Measurements from ENCODE around the gene RUBCNL. TPM values are rescaled to one million over a fixed set of nuclear protein-coding genes. Genes with fewer than 3 reads are reported as not detected.

RUBCNL gene
- total and polyA plus RNA-seq, 2 of the 8 experiments (the other 6 are each of a cell fraction or from before 2014, with no cell fraction given) = 2.6 to 4.9 TPM

- WGBS, 2 experiments (ENCODE audit: extremely low coverage in 1 of 2, insufficient coverage in 1 of 2, insufficient read length in 1 of 2, insufficient replicate concordance in 2 of 2, low coverage in 1 of 2, low lambda C conversion rate in 2 of 2, missing lambda C conversion rate in 1 of 2) = 92% methylated on average over 1 of the region's 1 CpG; no CpG with 5 or more reads in 1 of the 2 experiments
- Histone ChIP-seq H3K14ac (ENCODE audit: insufficient read length) (no peak overlapping the region), H2AK5ac (ENCODE audit: low read depth, low read length) (no peak overlapping the region), H3K27ac (ENCODE audit: low read depth, low read length) (no peak overlapping the region), H3K56ac (replicated peaks; ENCODE audit: insufficient read length, low read depth, low read length) (no peak overlapping the region), H3K4ac (replicated peaks; ENCODE audit: insufficient read length, low read depth, low read length) (no peak overlapping the region), H3K79me1 (ENCODE audit: low read depth, low read length) (no peaks in the 10 kb centered on the region), H3K79me2 (ENCODE audit: control insufficient read depth in 1 of 2, insufficient read depth in 2 of 2, low read length in 2 of 2) (no peaks in the 10 kb centered on the region), H2BK20ac (ENCODE audit: low read length) (no peak overlapping the region), H2BK120ac (replicated peaks; ENCODE audit: low read depth, low read length) (no peak overlapping the region), H3K18ac (ENCODE audit: extremely low read depth, low read length) (no peak overlapping the region), H4K5ac (ENCODE audit: insufficient read length, low read depth, low read length) (no peak overlapping the region), H3K27me3 (replicated peaks in 1 of 4; ENCODE audit: control insufficient read depth in 3 of 4, extremely low read depth in 1 of 4, insufficient read depth in 3 of 4, low read length in 3 of 4) (no peaks in the 10 kb centered on the region), H3K23me2 (ENCODE audit: low read depth, low read length) (no peaks in the 10 kb centered on the region; the same call in 1 of the 2 replicates), H3K36me3 (ENCODE audit: control insufficient read depth in 2 of 4, insufficient read depth in 4 of 4, low read length in 3 of 4) (no peaks in the 10 kb centered on the region), H2AFZ (ENCODE audit: low read length) (no peak overlapping the region), H3K9ac (replicated peaks in 1 of 4; ENCODE audit: extremely low read depth in 1 of 4, low read depth in 3 of 4, low read length in 3 of 4) (no peak overlapping the region), H2BK5ac (ENCODE audit: low read depth, low read length) (no peak overlapping the region), H4K91ac (replicated peaks; ENCODE audit: insufficient read length, low read length) (no peak overlapping the region), H3K4me3 (ENCODE audit: extremely low read depth in 1 of 4, insufficient read depth in 2 of 4, low read depth in 3 of 4, low read length in 4 of 4) (no peak overlapping the region), H2BK15ac (ENCODE audit: low read length) (no peak overlapping the region), H4K20me1 (replicated peaks in 1 of 2; ENCODE audit: control insufficient read depth in 1 of 2, insufficient read depth in 2 of 2, low read length in 2 of 2) (no peaks in the 10 kb centered on the region), H3K23ac (ENCODE audit: insufficient read length) (no peak overlapping the region), H3K4me2 (ENCODE audit: insufficient read depth in 1 of 2, low read depth in 2 of 2, low read length in 2 of 2) (no peak overlapping the region), H3K4me1 (replicated peaks in 1 of 4; ENCODE audit: control insufficient read depth in 3 of 4, insufficient read depth in 4 of 4, low read length in 3 of 4) (no peaks in the 10 kb centered on the region), H2BK12ac (ENCODE audit: low read depth, low read length) (no peak overlapping the region), H3K9me3 (ENCODE audit: insufficient read depth in 2 of 2, low read depth in 1 of 2, low read length in 1 of 2) (0 out of 4 replicates have a peak, but pooled peaks cover 0 to 3% of the 10 kb centered on the region in 2 experiments), H4K8ac (ENCODE audit: extremely low read depth, insufficient read depth, low read length) (no peak overlapping the region)
- FAIRE-seq (no peak), DNase-seq (ENCODE audit: low read depth in 1 of 2, low spot score in 2 of 2) (no peak)
- CTCF ChIA-PET (ENCODE audit: partially characterized antibody) = no interaction called here
- POLR2A ChIA-PET (ENCODE audit: partially characterized antibody) = no interaction called here
- TF ChIP-seq POLR2A (IDR thresholded peaks at IDR 0.05; ENCODE audit: control extremely low read depth in 1 of 2, low read depth in 2 of 2, low read length in 2 of 2) = no peak
- no peak for TF ChIP-seq CTCF (IDR thresholded peaks at IDR 0.05; ENCODE audit: control extremely low read depth in 1 of 3, insufficient read depth in 1 of 3, low read depth in 1 of 3, low read length in 3 of 3)
- no peak for TF ChIP-seq YY1 (IDR thresholded peaks at IDR 0.05; ENCODE audit: low read depth, low read length)
- TF ChIP-seq EGR1 (IDR thresholded peaks at IDR 0.05; ENCODE audit: borderline replicate concordance, low read depth, low read length) = no peak
- TF ChIP-seq GTF2F1 (IDR thresholded peaks at IDR 0.05; ENCODE audit: borderline replicate concordance, low read depth, low read length) = no peak
- no peak for TF ChIP-seq CHD1 (IDR thresholded peaks at IDR 0.05; ENCODE audit: low read depth, low read length)
Observed at GRCh38 chr13:46340011-46340410, 47.0 kb downstream of the RUBCNL start.

Measured in H1 (cell line).